CD8-positive, alpha-beta memory T cell (primary cell): Measurements from ENCODE around the gene ASB3. TPM values are rescaled to one million over a fixed set of nuclear protein-coding genes. Genes with fewer than 3 reads are reported as not detected.
"Not testable (repeated sequence)": the region's sequence is repeated elsewhere in the genome, so short reads cannot be mapped to it uniquely, and the experiment has no call there.

Experiments
- CTCF ChIA-PET: fragments of 350-600 bp; sonication (Branson Sonifier 250); formaldehyde crosslinking; loops from one replicate; lab custom pipeline; 2021; ENCODE audit warnings: antibody characterized with exemption; lab: Charles Lee
- POLR2A ChIA-PET: fragments of 350-600 bp; sonication (Branson Sonifier 250); formaldehyde crosslinking; loops from one replicate; lab custom pipeline; 2021; ENCODE audit warnings: antibody characterized with exemption; lab: Charles Lee
- DNase-seq, 5 donors: peaks; one replicate each; pipeline versions ENCODE4 v3.0.0 to v3.0.0-alpha.2; 2020 to 2022; ENCODE audit warnings: mixed read lengths in 1 of 5
- H3K27ac ChIP-seq: one replicate; pipeline ENCODE4 v1.7.0; 2013; ENCODE audit warnings: low read depth, mild to moderate bottlenecking, low read length, moderate library complexity
- H3K27me3 ChIP-seq: 2 replicates; pipeline ENCODE4 v1.7.0; 2013; ENCODE audit warnings: low read length, mild to moderate bottlenecking; ENCODE audit not compliant: insufficient read depth, poor library complexity, severe bottlenecking
- H3K36me3 ChIP-seq: 2 replicates; pipeline ENCODE4 v1.7.0; 2013; ENCODE audit warnings: mild to moderate bottlenecking, low read length, moderate library complexity; ENCODE audit not compliant: insufficient read depth
- H3K4me1 ChIP-seq: 2 replicates; pipeline ENCODE4 v1.7.0; 2013; ENCODE audit warnings: mild to moderate bottlenecking, low read length, moderate library complexity; ENCODE audit not compliant: insufficient read depth
- H3K4me3 ChIP-seq: 2 replicates; pipeline ENCODE4 v1.7.0; 2013; ENCODE audit warnings: mild to moderate bottlenecking, low read length
- H3K9me3 ChIP-seq: 2 replicates; pipeline ENCODE4 v1.7.0; 2013; ENCODE audit warnings: mild to moderate bottlenecking, low read length
- H3K27ac Mint-ChIP-seq, 8 donors: one replicate each; pipeline ENCODE4 v1.8.0; 2020 to 2021; ENCODE audit warnings: mixed read lengths in 8 of 8, mild to moderate bottlenecking in 6 of 8, inconsistent platforms in 3 of 8, moderate library complexity in 3 of 8
- H3K27me3 Mint-ChIP-seq, 2 donors: one replicate each; pipeline ENCODE4 v1.8.0; 2020 to 2021; ENCODE audit warnings: mixed read lengths in 2 of 2, mild to moderate bottlenecking in 1 of 2, moderate library complexity in 1 of 2
- H3K36me3 Mint-ChIP-seq, 3 donors: one replicate each; pipeline ENCODE4 v1.8.0; 2020 to 2021; ENCODE audit warnings: mixed read lengths in 3 of 3, inconsistent platforms in 1 of 3, mild to moderate bottlenecking in 1 of 3
- H3K4me1 Mint-ChIP-seq, 3 donors: one replicate each; pipeline ENCODE4 v1.8.0; 2020 to 2021; ENCODE audit warnings: mixed read lengths in 3 of 3, inconsistent platforms in 1 of 3, mild to moderate bottlenecking in 1 of 3
- H3K4me3 Mint-ChIP-seq, 7 donors: one replicate each; pipeline ENCODE4 v1.8.0; 2020 to 2021; ENCODE audit warnings: mixed read lengths in 7 of 7, mild to moderate bottlenecking in 6 of 7, moderate library complexity in 4 of 7, inconsistent platforms in 2 of 7
- H3K9me3 Mint-ChIP-seq, 5 donors: one replicate each; pipeline ENCODE4 v1.8.0; 2020 to 2022; ENCODE audit warnings: mixed read lengths in 5 of 5, mild to moderate bottlenecking in 3 of 5, moderate library complexity in 2 of 5, inconsistent platforms in 1 of 5
- polyA plus RNA-seq: library from polyadenylated mRNA; unstranded; fragments of 300-500 nt; fragmentation: Illumina TruSeq; gene quantifications from one replicate; pipeline ENCODE4 v1.2.3, GENCODE V29; 2021
- total RNA-seq, 2 experiments: library from RNA; stranded (reverse); gene quantifications; one replicate each; pipeline ENCODE4 v1.2.3, GENCODE V29; 2021

The ASB3 gene
- total RNA-seq = 10 to 100 TPM; 17.8 to 24.4 TPM
- 18.0 TPM for polyA plus RNA-seq

- peak within 1 kb of the TSS; percentile 91 to 99 (median 97) for H3K27ac Mint-ChIP-seq
- no peaks in the 10 kb centered on the region for H3K27me3 ChIP-seq
- H3K4me3 Mint-ChIP-seq = peak within 1 kb of the TSS; percentile 93 to 99 (median 96)
- H3K4me1 ChIP-seq = peaks cover 41% of the 10 kb centered on the region
- H3K9me3 ChIP-seq = no peaks in the 10 kb centered on the region
- peak within 1 kb of the TSS; percentile 80 for H3K4me3 ChIP-seq
- H3K9me3 Mint-ChIP-seq = no peaks in the 10 kb centered on the region
- peak within 1 kb of the TSS; percentile 86 for H3K27ac ChIP-seq
- H3K36me3 ChIP-seq = no peaks in the 10 kb centered on the region
- H3K27me3 Mint-ChIP-seq = no peaks in the 10 kb centered on the region
- peaks cover 0 to 28% (median 0%) of the 10 kb centered on the region in 3 donors for H3K36me3 Mint-ChIP-seq
- ChIA-PET POLR2A (interaction anchor here (0.8 to 3.0 kb wide), 2 partner anchors 19 to 377 kb away, joined by 3 to 17 read pairs; partner anchors contain the start of gene CHAC2), CTCF (interaction anchor here (2.4 kb wide), 1 partner anchor 18 kb away, joined by 4 read pairs; no protein-coding TSS in a partner anchor)
- peaks cover 59 to 74% (median 67%) of the 10 kb centered on the region in 3 donors for H3K4me1 Mint-ChIP-seq
- DNase-seq = peak; percentile 85 to 92 (median 90)
Observed at GRCh38 chr2:53786705-53787613, at the start of gene ASB3, which contains the start of gene ERLEC1. TSS of gene ASB3 (minus strand) at chr2:53786953. CDS start at chr2:53765572, 21,381 bp downstream. TSS of gene ERLEC1 (plus strand) at chr2:53787044. CDS start at chr2:53787211, 167 bp downstream.

- H3K9me3 ChIP-seq, H3K27me3 Mint-ChIP-seq, POLR2A ChIA-PET, H3K27ac ChIP-seq, DNase-seq, H3K9me3 Mint-ChIP-seq, H3K27ac Mint-ChIP-seq, H3K4me1 ChIP-seq, H3K27me3 ChIP-seq, H3K4me3 ChIP-seq, CTCF ChIA-PET, H3K4me3 Mint-ChIP-seq, H3K4me1 Mint-ChIP-seq, H3K36me3 ChIP-seq: not testable (repeated sequence)
- peaks cover 14 to 40% (median 20%) of the 10 kb centered on the region in 3 donors for H3K36me3 Mint-ChIP-seq
Observed at GRCh38 chr2:53829980-53830290, 43.2 kb upstream of the ASB3 start.

GRCh38 chr2:53829273-53829979 lies 42.7 kb upstream of the ASB3 start:
- Mint-ChIP-seq H3K36me3 (peaks cover 14 to 36% (median 17%) of the 10 kb centered on the region in 3 donors), H3K27ac (no peak overlapping the region), H3K9me3 (peaks cover 0 to 4% (median 2%) of the 10 kb centered on the region in 5 donors), H3K4me1 (no peaks in the 10 kb centered on the region), H3K4me3 (no peak overlapping the region), H3K27me3 (no peaks in the 10 kb centered on the region)
- ChIA-PET CTCF (no interaction called here), POLR2A (no interaction called here)
- no peaks in the 10 kb centered on the region for H3K36me3 ChIP-seq
- H3K27ac ChIP-seq = no peak overlapping the region
- no peak for DNase-seq
- H3K27me3 ChIP-seq = no peaks in the 10 kb centered on the region
- H3K4me1 ChIP-seq = no peaks in the 10 kb centered on the region
- H3K4me3 ChIP-seq = no peak overlapping the region
- H3K9me3 ChIP-seq = no peaks in the 10 kb centered on the region

- no peaks in the 10 kb centered on the region for H3K9me3 ChIP-seq
- H3K4me3 Mint-ChIP-seq = peak overlapping the region in 1 of 7 donors; percentile 45
- H3K27ac Mint-ChIP-seq = peak overlapping the region in 1 of 8 donors; percentile 38
- H3K27me3 Mint-ChIP-seq = no peaks in the 10 kb centered on the region
- H3K4me1 ChIP-seq = no peaks in the 10 kb centered on the region
- peaks cover 11 to 27% (median 12%) of the 10 kb centered on the region in 3 donors for H3K36me3 Mint-ChIP-seq
- H3K9me3 Mint-ChIP-seq = peaks cover 0 to 4% (median 2%) of the 10 kb centered on the region in 5 donors
- no peaks in the 10 kb centered on the region for H3K36me3 ChIP-seq
- ChIA-PET POLR2A (interaction anchor here (0.5 kb wide), 1 partner anchor 38 kb away, joined by 3 read pairs; no protein-coding TSS in a partner anchor), CTCF (no interaction called here)
- no peaks in the 10 kb centered on the region for H3K27me3 ChIP-seq
- DNase-seq = no peak
- no peak overlapping the region for H3K27ac ChIP-seq
- H3K4me1 Mint-ChIP-seq = no peaks in the 10 kb centered on the region
- no peak overlapping the region for H3K4me3 ChIP-seq
Observed at GRCh38 chr2:53828331-53828730, 41.6 kb upstream of the ASB3 start.

GRCh38 chr2:53827398-53828175 lies 40.8 kb upstream of the ASB3 start:
- no peak for DNase-seq
- Mint-ChIP-seq H3K27ac (peak overlapping the region in 1 of 8 donors; percentile 63), H3K4me3 (no peak overlapping the region), H3K4me1 (no peaks in the 10 kb centered on the region), H3K27me3 (no peaks in the 10 kb centered on the region), H3K9me3 (peaks cover 0 to 4% (median 2%) of the 10 kb centered on the region in 5 donors), H3K36me3 (peaks cover 8 to 23% (median 11%) of the 10 kb centered on the region in 3 donors)
- Histone ChIP-seq H3K4me1 (no peaks in the 10 kb centered on the region), H3K27me3 (no peaks in the 10 kb centered on the region), H3K27ac (no peak overlapping the region), H3K9me3 (no peaks in the 10 kb centered on the region), H3K4me3 (no peak overlapping the region), H3K36me3 (no peaks in the 10 kb centered on the region)
- POLR2A ChIA-PET = interaction anchor here (0.5 kb wide), 1 partner anchor 37 kb away, joined by 3 read pairs; no protein-coding TSS in a partner anchor
- CTCF ChIA-PET = no interaction called here

- POLR2A ChIA-PET = no interaction called here
- peaks cover 6 to 20% (median 11%) of the 10 kb centered on the region in 3 donors for H3K36me3 Mint-ChIP-seq
Observed at GRCh38 chr2:53826587-53827397, 40.0 kb upstream of the ASB3 start.

GRCh38 chr2:53826030-53826410 lies 39.3 kb upstream of the ASB3 start:
- H3K4me3 ChIP-seq = no peak overlapping the region
- Mint-ChIP-seq H3K27me3 (no peaks in the 10 kb centered on the region), H3K36me3 (peaks cover 3 to 15% (median 7%) of the 10 kb centered on the region in 3 donors), H3K4me3 (no peak overlapping the region), H3K4me1 (no peaks in the 10 kb centered on the region), H3K9me3 (peaks cover 0 to 4% (median 2%) of the 10 kb centered on the region in 5 donors), H3K27ac (peak overlapping the region in 1 of 8 donors; percentile 32)
- POLR2A ChIA-PET = no interaction called here
- no peaks in the 10 kb centered on the region for H3K9me3 ChIP-seq
- CTCF ChIA-PET = no interaction called here
- DNase-seq = no peak
- H3K27ac ChIP-seq = no peak overlapping the region
- no peaks in the 10 kb centered on the region for H3K27me3 ChIP-seq
- no peaks in the 10 kb centered on the region for H3K4me1 ChIP-seq
- no peaks in the 10 kb centered on the region for H3K36me3 ChIP-seq

More at GRCh38 chr2:53826587-53827397, 40.0 kb upstream of the ASB3 start:
- no peak for DNase-seq
- peak overlapping the region in 2 of 8 donors; percentile 17 to 32 for H3K27ac Mint-ChIP-seq
- Histone ChIP-seq H3K4me1 (no peaks in the 10 kb centered on the region), H3K27me3 (no peaks in the 10 kb centered on the region), H3K9me3 (no peaks in the 10 kb centered on the region), H3K27ac (no peak overlapping the region), H3K36me3 (no peaks in the 10 kb centered on the region), H3K4me3 (no peak overlapping the region)
- H3K4me3 Mint-ChIP-seq = no peak overlapping the region
- no peaks in the 10 kb centered on the region for H3K27me3 Mint-ChIP-seq
- peaks cover 0 to 4% (median 2%) of the 10 kb centered on the region in 5 donors for H3K9me3 Mint-ChIP-seq
- H3K4me1 Mint-ChIP-seq = no peaks in the 10 kb centered on the region
- CTCF ChIA-PET = no interaction called here
